ENCODE data around the gene LSM10.

- TF ChIP-seq EP300 (IDR thresholded peaks at IDR 0.05) (no peak), CTCF (IDR thresholded peaks at IDR 0.05) (no peak)
Observed at GRCh38 chr1:36425791-36426190, 28.1 kb upstream of the LSM10 start.

Measured in suprapubic skin (tissue), 3 donors.